WTC11 (cell line): ENCODE measurements around the gene CFAP100. TPM values are rescaled to one million over a fixed set of nuclear protein-coding genes. Genes with fewer than 3 reads are reported as not detected.

Source experiments
- ATAC-seq: fragments of 200-7000 bp; cut with Tn5 transposase; 2 replicates; pipeline ENCODE4 v1.10.0; 2021; ENCODE audit warnings: mild to moderate bottlenecking, moderate library complexity
- CTCF ChIA-PET: fragments of 300-600 bp; sonication (Branson Sonifier 250); formaldehyde crosslinking; loops from one replicate; lab custom pipeline; 2021; ENCODE audit warnings: antibody characterized with exemption; lab: Charles Lee
- POLR2A ChIA-PET: fragments of 350-600 bp; sonication (Branson Sonifier 250); formaldehyde crosslinking; loops from one replicate; lab custom pipeline; 2021; ENCODE audit warnings: antibody characterized with exemption; lab: Charles Lee
- DNase-seq: peaks from one replicate; pipeline ENCODE4 v3.0.0; 2021; ENCODE audit warnings: low spot score
- H3K27ac Mint-ChIP-seq: 2 replicates; pipeline ENCODE4 v1.8.0; 2021; ENCODE audit warnings: mixed read lengths
- H3K27me3 Mint-ChIP-seq: 2 replicates; pipeline ENCODE4 v1.8.0; 2021; ENCODE audit warnings: low read depth, mild to moderate bottlenecking, moderate library complexity, mixed read lengths
- H3K36me3 Mint-ChIP-seq: 2 replicates; pipeline ENCODE4 v1.8.0; 2021; ENCODE audit warnings: mixed read lengths
- H3K4me1 Mint-ChIP-seq: 2 replicates; pipeline ENCODE4 v1.8.0; 2022; ENCODE audit warnings: mixed read lengths
- H3K4me3 Mint-ChIP-seq: 2 replicates; pipeline ENCODE4 v1.8.0; 2021; ENCODE audit warnings: mild to moderate bottlenecking, moderate library complexity, mixed read lengths
- H3K9me3 Mint-ChIP-seq: 2 replicates; pipeline ENCODE4 v1.8.0; 2021; ENCODE audit warnings: mixed read lengths
- ATF3 ChIP-seq: sonication (generic); formaldehyde crosslinking; conservative IDR thresholded peaks from 2 replicates; pipeline ENCODE4 v1.8.1; 2022; ENCODE audit warnings: mild to moderate bottlenecking, missing genetic modification reagents
- CREB1 ChIP-seq: sonication (generic); formaldehyde crosslinking; IDR thresholded peaks from 2 replicates; pipeline ENCODE4 v1.8.0; 2023; ENCODE audit warnings: mild to moderate bottlenecking, missing genetic modification reagents
- ELF4 ChIP-seq: sonication (generic); formaldehyde crosslinking; IDR thresholded peaks from 2 replicates; pipeline ENCODE4 v1.8.1; 2022; ENCODE audit warnings: low read depth, mild to moderate bottlenecking, moderate library complexity, missing genetic modification reagents
- FOXP1 ChIP-seq: sonication (generic); formaldehyde crosslinking; IDR thresholded peaks from 2 replicates; pipeline ENCODE4 v1.8.0; 2022; ENCODE audit warnings: missing genetic modification reagents, mild to moderate bottlenecking, moderate library complexity, borderline replicate concordance
- GTF2I ChIP-seq: fragments of 250-450 bp; sonication (Bioruptor Pico); conservative IDR thresholded peaks from 2 replicates; pipeline ENCODE4 v1.4.0; 2021; ENCODE audit warnings: mild to moderate bottlenecking
- NFE2L1 ChIP-seq: sonication (generic); formaldehyde crosslinking; IDR thresholded peaks from 2 replicates; pipeline ENCODE4 v1.8.1; 2023; ENCODE audit warnings: missing genetic modification reagents
- NR1H2 ChIP-seq: sonication (generic); formaldehyde crosslinking; IDR thresholded peaks from 2 replicates; pipeline ENCODE4 v1.9.0; 2021; ENCODE audit warnings: mild to moderate bottlenecking, moderate library complexity, missing genetic modification reagents
- OVOL2 ChIP-seq: fragments of 250-450 bp; sonication (Bioruptor Pico); IDR thresholded peaks from 2 replicates; pipeline ENCODE4 v1.9.0; 2021; ENCODE audit warnings: mild to moderate bottlenecking, borderline replicate concordance
- SOX15 ChIP-seq: fragments of 250-450 bp; sonication (Bioruptor Pico); IDR thresholded peaks from 2 replicates; pipeline ENCODE4 v1.9.0; 2021; ENCODE audit warnings: mild to moderate bottlenecking
- TP53 ChIP-seq: sonication (generic); formaldehyde crosslinking; IDR thresholded peaks from 2 replicates; pipeline ENCODE4 v1.8.1; 2023; ENCODE audit warnings: mild to moderate bottlenecking, missing genetic modification reagents
- ZNF121 ChIP-seq: sonication (generic); formaldehyde crosslinking; IDR thresholded peaks from 2 replicates; pipeline ENCODE4 v1.8.0; 2023; ENCODE audit warnings: missing genetic modification reagents
- ZNF232 ChIP-seq: sonication (generic); formaldehyde crosslinking; IDR thresholded peaks from 2 replicates; pipeline ENCODE4 v1.8.0; 2022; ENCODE audit warnings: mild to moderate bottlenecking, missing genetic modification reagents
- ZNF281 ChIP-seq: sonication (generic); formaldehyde crosslinking; IDR thresholded peaks from 2 replicates; pipeline ENCODE4 v1.8.0; 2023; ENCODE audit warnings: mild to moderate bottlenecking, missing genetic modification reagents
- ZNF425 ChIP-seq: fragments of 250-450 bp; sonication (Bioruptor Pico); conservative IDR thresholded peaks from 2 replicates; pipeline ENCODE4 v1.9.0; 2021; ENCODE audit warnings: mild to moderate bottlenecking
- ZNF532 ChIP-seq: fragments of 250-450 bp; sonication (Bioruptor Pico); IDR thresholded peaks from 2 replicates; pipeline ENCODE4 v1.9.0; 2021; ENCODE audit warnings: mild to moderate bottlenecking, borderline replicate concordance
- total RNA-seq: library from RNA; stranded (reverse); gene quantifications from 3 replicates; pipeline ENCODE4 v1.2.3, GENCODE V29; 2021
- TF ChIP-seq, protein P1 (sequence below): sonication (generic); formaldehyde crosslinking; IDR thresholded peaks from 2 replicates; pipeline ENCODE4 v1.8.1; 2022; ENCODE audit warnings: mild to moderate bottlenecking, missing genetic modification reagents, moderate library complexity, borderline replicate concordance
- TF ChIP-seq, protein P2 (sequence below): fragments of 250-450 bp; sonication (Bioruptor Pico); IDR thresholded peaks from 2 replicates; pipeline ENCODE4 v1.8.0; 2021; ENCODE audit warnings: mild to moderate bottlenecking

CFAP100 gene
- total RNA-seq, 1 experiment from 2014 or later, result not detected

- TF ChIP-seq SOX15 (CRISPR knock-in tag), result no peak
These were observed 69.4 kb downstream of the CFAP100 start (continued) for GRCh38 chr3:126464093-126464492.

DNA sequence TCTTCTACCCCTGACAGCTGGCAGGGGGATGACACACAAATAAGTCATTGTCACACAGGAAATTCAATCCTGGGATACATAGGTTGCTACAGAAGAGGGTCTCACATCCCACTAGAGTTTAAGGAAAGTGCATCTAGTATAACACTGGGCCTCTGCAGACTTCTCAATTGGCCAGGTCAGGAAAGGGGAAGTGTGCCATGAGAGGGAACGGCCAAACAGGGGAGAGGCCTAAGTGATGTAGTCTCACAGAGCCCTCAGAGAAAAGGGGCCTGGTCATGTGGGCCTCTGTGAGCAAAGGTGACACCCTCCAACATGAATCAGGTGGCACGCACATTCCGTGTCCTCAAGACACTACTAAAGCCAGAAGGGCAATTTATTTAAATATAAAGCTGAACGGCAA lies 69.8 kb downstream of the CFAP100 start:
- CTCF ChIA-PET, result no interaction called here
- Mint-ChIP-seq H3K4me1 (no peaks in the 10 kb centered on the region), H3K27me3 (no peaks in the 10 kb centered on the region), H3K9me3 (no peaks in the 10 kb centered on the region), H3K4me3 (no peak overlapping the region), H3K27ac (no peak overlapping the region), H3K36me3 (peaks cover 76% of the 10 kb centered on the region)
- TF ChIP-seq ZNF281 (CRISPR knock-in tag), result no peak
- ATAC-seq, result no peak
- POLR2A ChIA-PET, result no interaction called here
- no peak for DNase-seq

DNA sequence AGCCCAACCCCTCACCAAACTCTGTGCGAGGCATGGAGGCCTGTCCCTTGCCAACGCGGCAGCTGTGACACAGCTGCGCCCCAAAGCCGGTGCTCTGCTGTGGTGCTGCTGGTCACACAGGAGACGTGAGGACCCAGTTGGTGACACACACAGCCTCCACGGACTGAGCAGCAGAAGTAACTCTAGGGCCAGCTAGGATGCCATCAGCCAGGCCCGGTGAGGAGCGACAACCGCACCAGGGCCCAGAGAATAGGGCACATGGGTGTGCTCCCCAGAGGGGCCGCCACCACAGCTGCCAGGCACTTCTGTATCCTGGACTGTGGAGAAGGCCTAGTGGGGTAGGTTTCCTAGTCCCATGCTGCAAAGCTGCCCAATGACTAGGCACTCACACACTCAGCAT lies 70.3 kb downstream of the CFAP100 start:
- H3K9me3 Mint-ChIP-seq, result no peaks in the 10 kb centered on the region
- TF ChIP-seq ELF4 (CRISPR knock-in tag), result no peak
- no peak for TF ChIP-seq CREB1
- no peak overlapping the region for H3K27ac Mint-ChIP-seq
- H3K36me3 Mint-ChIP-seq, result peaks cover 76% of the 10 kb centered on the region
- no peaks in the 10 kb centered on the region for H3K4me1 Mint-ChIP-seq
- CTCF ChIA-PET, result no interaction called here
- no peak overlapping the region for H3K4me3 Mint-ChIP-seq
- POLR2A ChIA-PET, result no interaction called here
- ATAC-seq (no peak), DNase-seq (peak; percentile 5)
- no peaks in the 10 kb centered on the region for H3K27me3 Mint-ChIP-seq

- peak; percentile 4 for DNase-seq
- Mint-ChIP-seq H3K4me3 (no peak overlapping the region), H3K27me3 (no peaks in the 10 kb centered on the region), H3K9me3 (no peaks in the 10 kb centered on the region), H3K27ac (no peak overlapping the region), H3K4me1 (no peaks in the 10 kb centered on the region), H3K36me3 (peaks cover 79% of the 10 kb centered on the region)
- ChIA-PET CTCF (no interaction called here), POLR2A (no interaction called here)
- TF ChIP-seq FOXP1 (CRISPR knock-in tag) (no peak), ZNF121 (CRISPR knock-in tag) (no peak), GTF2I (CRISPR knock-in tag) (no peak), ATF3 (no peak), ZNF532 (no peak), NFE2L1 (CRISPR knock-in tag) (no peak), TP53 (no peak), NR1H2 (no peak), ELF4 (CRISPR knock-in tag) (no peak), OVOL2 (CRISPR knock-in tag) (no peak), ZNF425 (CRISPR knock-in tag) (no peak), ZNF232 (CRISPR knock-in tag) (no peak)
- TF ChIP-seq, protein P1, sequence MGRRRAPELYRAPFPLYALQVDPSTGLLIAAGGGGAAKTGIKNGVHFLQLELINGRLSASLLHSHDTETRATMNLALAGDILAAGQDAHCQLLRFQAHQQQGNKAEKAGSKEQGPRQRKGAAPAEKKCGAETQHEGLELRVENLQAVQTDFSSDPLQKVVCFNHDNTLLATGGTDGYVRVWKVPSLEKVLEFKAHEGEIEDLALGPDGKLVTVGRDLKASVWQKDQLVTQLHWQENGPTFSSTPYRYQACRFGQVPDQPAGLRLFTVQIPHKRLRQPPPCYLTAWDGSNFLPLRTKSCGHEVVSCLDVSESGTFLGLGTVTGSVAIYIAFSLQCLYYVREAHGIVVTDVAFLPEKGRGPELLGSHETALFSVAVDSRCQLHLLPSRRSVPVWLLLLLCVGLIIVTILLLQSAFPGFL, result no peak
- TF ChIP-seq, protein P2, sequence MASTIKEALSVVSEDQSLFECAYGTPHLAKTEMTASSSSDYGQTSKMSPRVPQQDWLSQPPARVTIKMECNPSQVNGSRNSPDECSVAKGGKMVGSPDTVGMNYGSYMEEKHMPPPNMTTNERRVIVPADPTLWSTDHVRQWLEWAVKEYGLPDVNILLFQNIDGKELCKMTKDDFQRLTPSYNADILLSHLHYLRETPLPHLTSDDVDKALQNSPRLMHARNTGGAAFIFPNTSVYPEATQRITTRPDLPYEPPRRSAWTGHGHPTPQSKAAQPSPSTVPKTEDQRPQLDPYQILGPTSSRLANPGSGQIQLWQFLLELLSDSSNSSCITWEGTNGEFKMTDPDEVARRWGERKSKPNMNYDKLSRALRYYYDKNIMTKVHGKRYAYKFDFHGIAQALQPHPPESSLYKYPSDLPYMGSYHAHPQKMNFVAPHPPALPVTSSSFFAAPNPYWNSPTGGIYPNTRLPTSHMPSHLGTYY (CRISPR knock-in tag), result no peak
- no peak for ATAC-seq
These were observed 71.3 kb downstream of the CFAP100 start for GRCh38 chr3:126465928-126466544.
